Endothelial cell of umbilical vein (primary cell): ENCODE data around the gene SCAPER.

Experiments used
- EZH2 ChIP-seq: IDR thresholded peaks from 2 replicates; pipeline ENCODE4 v1.6.1; 2012; ENCODE audit warnings: borderline replicate concordance, low read depth, mild to moderate bottlenecking, moderate library complexity, low read length, inconsistent platforms; ENCODE audit not compliant: severe bottlenecking
- POLR2A ChIP-seq: IDR thresholded peaks from 2 replicates; pipeline ENCODE4 v1.6.1; 2012; ENCODE audit warnings: low read depth, mild to moderate bottlenecking, control low read depth, low read length
- POLR2AphosphoS5 ChIP-seq: IDR thresholded peaks from 2 replicates; pipeline ENCODE4 v1.6.1; 2012; ENCODE audit warnings: low read depth, mild to moderate bottlenecking, control low read depth, low read length, moderate library complexity; ENCODE audit not compliant: insufficient read depth
- TF ChIP-seq, protein P1 (sequence below), 2 donors: IDR thresholded peaks; 1 replicate in 1 of 2; 2 replicates in 1 of 2; pipeline ENCODE4 v1.5.1; 2011; ENCODE audit warnings: low read length in 2 of 2, mild to moderate bottlenecking in 2 of 2, moderate library complexity in 2 of 2, control low read depth in 1 of 2, inconsistent platforms in 1 of 2, low read depth in 1 of 2; ENCODE audit not compliant: insufficient read depth in 1 of 2; ENCODE audit errors: extremely low read depth in 1 of 2
- TF ChIP-seq, protein P2 (sequence below): IDR thresholded peaks from 2 replicates; pipeline ENCODE4 v1.6.1; 2011; ENCODE audit not compliant: insufficient read depth, insufficient read length

DNA sequence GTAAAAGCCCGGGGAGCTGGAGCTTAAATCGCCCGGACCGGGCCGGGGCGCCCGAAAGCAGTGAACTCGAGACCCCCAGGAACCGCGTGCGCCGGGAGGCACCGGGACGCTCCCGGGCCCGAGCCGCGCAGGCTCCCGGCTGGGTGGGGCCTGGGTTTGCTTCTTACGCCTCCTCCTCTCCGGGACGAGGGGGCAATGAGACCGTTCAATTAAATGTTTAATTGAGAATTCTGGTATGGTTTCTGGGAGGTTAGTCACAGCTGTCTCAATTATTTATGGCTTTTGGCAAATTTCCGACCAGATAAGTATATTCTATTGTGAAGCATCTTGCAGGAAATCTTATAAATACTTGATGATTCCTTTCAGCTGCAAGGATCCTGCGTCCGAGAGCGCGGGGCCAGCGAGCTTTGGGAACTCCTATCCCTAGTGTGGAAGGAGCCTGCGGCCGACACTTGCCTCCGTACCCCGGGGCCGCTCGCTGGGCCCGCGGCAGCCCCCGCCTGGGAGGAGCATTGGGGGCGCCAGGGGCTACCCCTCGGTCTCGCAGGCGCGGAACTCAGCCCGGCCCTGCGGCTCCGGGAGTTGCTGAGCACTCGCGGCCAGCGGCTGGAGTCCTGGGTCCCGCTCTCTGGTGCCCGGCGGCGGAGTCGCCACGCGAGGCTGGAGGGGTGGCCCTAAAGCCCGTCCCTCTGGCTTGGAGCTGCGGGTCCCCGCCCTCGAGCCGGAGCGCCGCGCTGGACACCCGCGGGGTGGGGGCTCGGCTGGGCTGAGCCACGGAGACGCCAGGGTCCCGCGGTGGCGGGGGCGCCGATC lies 558.3 kb downstream of the SCAPER start:
- peak; percentile 51 for TF ChIP-seq EZH2
- TF ChIP-seq, protein P1, sequence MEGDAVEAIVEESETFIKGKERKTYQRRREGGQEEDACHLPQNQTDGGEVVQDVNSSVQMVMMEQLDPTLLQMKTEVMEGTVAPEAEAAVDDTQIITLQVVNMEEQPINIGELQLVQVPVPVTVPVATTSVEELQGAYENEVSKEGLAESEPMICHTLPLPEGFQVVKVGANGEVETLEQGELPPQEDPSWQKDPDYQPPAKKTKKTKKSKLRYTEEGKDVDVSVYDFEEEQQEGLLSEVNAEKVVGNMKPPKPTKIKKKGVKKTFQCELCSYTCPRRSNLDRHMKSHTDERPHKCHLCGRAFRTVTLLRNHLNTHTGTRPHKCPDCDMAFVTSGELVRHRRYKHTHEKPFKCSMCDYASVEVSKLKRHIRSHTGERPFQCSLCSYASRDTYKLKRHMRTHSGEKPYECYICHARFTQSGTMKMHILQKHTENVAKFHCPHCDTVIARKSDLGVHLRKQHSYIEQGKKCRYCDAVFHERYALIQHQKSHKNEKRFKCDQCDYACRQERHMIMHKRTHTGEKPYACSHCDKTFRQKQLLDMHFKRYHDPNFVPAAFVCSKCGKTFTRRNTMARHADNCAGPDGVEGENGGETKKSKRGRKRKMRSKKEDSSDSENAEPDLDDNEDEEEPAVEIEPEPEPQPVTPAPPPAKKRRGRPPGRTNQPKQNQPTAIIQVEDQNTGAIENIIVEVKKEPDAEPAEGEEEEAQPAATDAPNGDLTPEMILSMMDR (IDR thresholded peaks at IDR 0.05; ENCODE audit: extremely low read depth in 1 of 2, insufficient read depth in 1 of 2, low read depth in 1 of 2, low read length in 2 of 2) = no peak
- TF ChIP-seq, protein P2, sequence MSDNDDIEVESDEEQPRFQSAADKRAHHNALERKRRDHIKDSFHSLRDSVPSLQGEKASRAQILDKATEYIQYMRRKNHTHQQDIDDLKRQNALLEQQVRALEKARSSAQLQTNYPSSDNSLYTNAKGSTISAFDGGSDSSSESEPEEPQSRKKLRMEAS = no peak
- TF ChIP-seq POLR2AphosphoS5 = no peak
- no peak for TF ChIP-seq POLR2A
